ENCODE measurements around the gene FAM241B. TPM values are rescaled to one million over a fixed set of nuclear protein-coding genes. Genes with fewer than 3 reads are reported as not detected.

Gene FAM241B
- total and polyA plus RNA-seq, 2 of the 4 experiments (the other 2 are of a cell fraction) = 0.18 to 1.4 TPM

GRCh38 chr10:69674786-69675185, 44.7 kb downstream of the FAM241B start:
- H3K9ac ChIP-seq (ENCODE audit: low read depth, low read length) = no peak overlapping the region
- no peak for ATAC-seq (ENCODE audit: low read depth)
- H2AK5ac ChIP-seq (ENCODE audit: low read depth, low read length) = no peak overlapping the region
- WGBS, 2 experiments (ENCODE audit: extremely low coverage in 2 of 2, insufficient read length in 1 of 2) = 0% methylated on average over 1 of the region's 2 CpGs; no CpG with 5 or more reads in 1 of the 2 experiments
- H3K27ac ChIP-seq (ENCODE audit: insufficient read depth, low read length) = no peak overlapping the region
- no peaks in the 10 kb centered on the region for H3K4me1 ChIP-seq (ENCODE audit: control insufficient read depth, insufficient read depth, low read length)
- H2AK9ac ChIP-seq (replicated peaks; ENCODE audit: low read depth, low read length, poor library complexity) = no peak overlapping the region
- H3K4me3 ChIP-seq (ENCODE audit: insufficient read depth, low read depth, low read length) = no peak overlapping the region
- H2BK5ac ChIP-seq (ENCODE audit: low read depth, low read length, poor library complexity, severe bottlenecking) = no peak overlapping the region
- H3K36me3 ChIP-seq (ENCODE audit: control insufficient read depth, insufficient read depth, low read length) = no peaks in the 10 kb centered on the region
- BruUV-seq (replicated peaks) = no TSS peak
- H2AFZ ChIP-seq (replicated peaks; ENCODE audit: low read length, poor library complexity) = no peak overlapping the region
- POLR2A ChIA-PET (ENCODE audit: unreplicated experiment) = no interaction called here
- H3K9me1 ChIP-seq (ENCODE audit: insufficient read depth, low read length) = no peaks in the 10 kb centered on the region
- peaks cover 8% of the 10 kb centered on the region for H3K9me3 ChIP-seq (ENCODE audit: control insufficient read depth, insufficient read depth, low read length)
- H2BK20ac ChIP-seq (ENCODE audit: low read depth, low read length) = no peak overlapping the region
- no peak overlapping the region for H3K56ac ChIP-seq (ENCODE audit: extremely low read depth, insufficient read depth, low read length)
- H4K20me1 ChIP-seq (ENCODE audit: insufficient read depth, low read length) = no peaks in the 10 kb centered on the region
- no peak overlapping the region for H2BK120ac ChIP-seq (ENCODE audit: low read depth, low read length)
- no peak overlapping the region for H3K4me2 ChIP-seq (ENCODE audit: low read depth, low read length)
- no peak overlapping the region for H4K8ac ChIP-seq (ENCODE audit: low read depth in 2 of 2, low read length in 2 of 2)
- DNase-seq = no peak
- TF ChIP-seq CHD1 (IDR thresholded peaks at IDR 0.05; ENCODE audit: low read depth, low read length) = no peak
- no peak for TF ChIP-seq RCOR1 (IDR thresholded peaks at IDR 0.05; ENCODE audit: insufficient replicate concordance, low read length)
- TF ChIP-seq, protein P1, sequence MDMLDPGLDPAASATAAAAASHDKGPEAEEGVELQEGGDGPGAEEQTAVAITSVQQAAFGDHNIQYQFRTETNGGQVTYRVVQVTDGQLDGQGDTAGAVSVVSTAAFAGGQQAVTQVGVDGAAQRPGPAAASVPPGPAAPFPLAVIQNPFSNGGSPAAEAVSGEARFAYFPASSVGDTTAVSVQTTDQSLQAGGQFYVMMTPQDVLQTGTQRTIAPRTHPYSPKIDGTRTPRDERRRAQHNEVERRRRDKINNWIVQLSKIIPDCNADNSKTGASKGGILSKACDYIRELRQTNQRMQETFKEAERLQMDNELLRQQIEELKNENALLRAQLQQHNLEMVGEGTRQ (IDR thresholded peaks at IDR 0.05; ENCODE audit: low read depth, low read length) = no peak
- TF ChIP-seq POLR2A (IDR thresholded peaks at IDR 0.05; ENCODE audit: low read depth, low read length) = no peak
- TF ChIP-seq RAD21 (IDR thresholded peaks at IDR 0.05; ENCODE audit: low read length) = no peak
- no peak for TF ChIP-seq CTCF (conservative IDR thresholded peaks at IDR 0.05; ENCODE audit: low read depth, low read length)
- no peak for TF ChIP-seq FOS (IDR thresholded peaks at IDR 0.05; ENCODE audit: low read depth, low read length)
- TF ChIP-seq, protein P2, sequence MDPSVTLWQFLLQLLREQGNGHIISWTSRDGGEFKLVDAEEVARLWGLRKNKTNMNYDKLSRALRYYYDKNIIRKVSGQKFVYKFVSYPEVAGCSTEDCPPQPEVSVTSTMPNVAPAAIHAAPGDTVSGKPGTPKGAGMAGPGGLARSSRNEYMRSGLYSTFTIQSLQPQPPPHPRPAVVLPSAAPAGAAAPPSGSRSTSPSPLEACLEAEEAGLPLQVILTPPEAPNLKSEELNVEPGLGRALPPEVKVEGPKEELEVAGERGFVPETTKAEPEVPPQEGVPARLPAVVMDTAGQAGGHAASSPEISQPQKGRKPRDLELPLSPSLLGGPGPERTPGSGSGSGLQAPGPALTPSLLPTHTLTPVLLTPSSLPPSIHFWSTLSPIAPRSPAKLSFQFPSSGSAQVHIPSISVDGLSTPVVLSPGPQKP (IDR thresholded peaks at IDR 0.05; ENCODE audit: borderline replicate concordance, low read depth, low read length) = no peak
- TF ChIP-seq NFE2L2 (IDR thresholded peaks at IDR 0.05; ENCODE audit: low read depth, low read length) = no peak
- no peak for TF ChIP-seq MAZ (IDR thresholded peaks at IDR 0.05; ENCODE audit: borderline replicate concordance, low read depth, low read length)
- TF ChIP-seq MXI1 (IDR thresholded peaks at IDR 0.05; ENCODE audit: borderline replicate concordance, low read depth, low read length) = no peak
- no peak for TF ChIP-seq RFX5 (IDR thresholded peaks at IDR 0.05; ENCODE audit: low read depth, low read length)
- TF ChIP-seq CEBPB (IDR thresholded peaks at IDR 0.05; ENCODE audit: low read depth, low read length) = no peak
- no peak for TF ChIP-seq SMC3 (IDR thresholded peaks at IDR 0.05; ENCODE audit: low read depth, low read length)
- no peak for TF ChIP-seq MAFK (IDR thresholded peaks at IDR 0.05; ENCODE audit: low read depth, low read length)
- no peak for TF ChIP-seq BHLHE40 (IDR thresholded peaks at IDR 0.05; ENCODE audit: low read depth, low read length)
- dilution Hi-C loops (cut with HindIII; ENCODE audit: low sequenced_read_pairs, unreplicated experiment) = no loop called here
- CTCF ChIA-PET = no interaction called here
- in situ Hi-C loops (cut with MboI; ENCODE audit: low sequenced_read_pairs) = no loop called here
- intact Hi-C loops (cut with micrococcal nuclease) = no loop called here
- no peak overlapping the region for H3K4ac ChIP-seq (ENCODE audit: low read depth, low read length)
- H3K23ac ChIP-seq (ENCODE audit: low read depth, low read length) = no peak overlapping the region
- no peak overlapping the region for H2BK15ac ChIP-seq (ENCODE audit: low read depth, low read length)
- no peaks in the 10 kb centered on the region for H3K79me1 ChIP-seq (ENCODE audit: low read depth in 1 of 2, low read length in 2 of 2)
- H4K91ac ChIP-seq (ENCODE audit: insufficient read depth, low read depth, low read length) = no peak overlapping the region
- no peak overlapping the region for H4K5ac ChIP-seq (ENCODE audit: low read depth, low read length)
- H3K14ac ChIP-seq (replicated peaks; ENCODE audit: low read depth, low read length) = no peak overlapping the region
- H3K27me3 ChIP-seq (ENCODE audit: control insufficient read depth, insufficient read depth, low read length) = peaks cover 69% of the 10 kb centered on the region
- no peak overlapping the region for H3K18ac ChIP-seq (ENCODE audit: low read depth, low read length)

Data from IMR-90 (cell line).